ENCODE data around the gene SLC52A1. TPM values are rescaled to one million over a fixed set of nuclear protein-coding genes. Genes with fewer than 3 reads are reported as not detected.

Gene SLC52A1
- total RNA-seq, 1 donor = 0.43 TPM

DNA sequence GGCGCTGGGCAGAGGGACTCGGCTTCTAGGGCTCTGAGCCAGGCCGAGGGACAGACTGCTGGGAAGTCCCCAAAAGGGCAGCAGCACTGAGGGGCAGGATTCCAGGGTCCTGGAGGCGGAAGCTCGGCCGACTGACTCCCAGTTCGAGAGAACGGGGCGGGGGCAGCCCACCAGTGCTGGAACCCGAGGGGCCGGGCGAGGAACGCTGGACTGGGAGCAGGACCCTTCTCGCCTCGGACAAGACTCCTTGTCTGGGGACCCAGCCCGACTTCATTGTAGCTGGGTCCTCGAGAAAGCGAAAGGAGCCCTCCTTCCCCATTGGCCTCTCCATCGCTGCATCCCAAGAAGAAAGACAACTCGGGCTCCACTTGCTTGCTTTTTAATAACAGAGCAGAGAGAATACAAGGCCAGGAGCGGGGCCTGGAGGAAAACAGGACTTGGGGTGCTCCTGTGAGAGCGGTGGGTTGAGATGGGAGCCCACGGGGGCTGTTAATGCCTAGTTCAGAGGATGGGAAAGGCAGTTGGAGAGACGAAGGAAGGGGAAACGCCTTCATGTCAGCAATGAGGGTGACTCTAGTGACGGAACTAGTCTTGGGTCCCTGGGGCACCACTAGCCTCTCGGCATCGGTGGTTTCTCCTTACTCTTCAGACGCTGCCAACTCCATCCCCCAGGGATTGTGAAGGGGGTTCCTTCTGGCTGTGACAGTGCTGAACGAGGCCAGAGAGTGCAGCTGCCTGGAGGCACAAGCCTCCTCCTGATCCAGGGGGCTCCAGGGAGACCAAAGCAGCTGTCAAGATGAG is 47.3 kb downstream of the SLC52A1 start:
- peak; percentile 34 for DNase-seq (ENCODE audit: low read depth)
- H3K4me3 ChIP-seq (ENCODE audit: low read depth, low read length) = peak overlapping the region; percentile 84
- TF ChIP-seq, protein P1, sequence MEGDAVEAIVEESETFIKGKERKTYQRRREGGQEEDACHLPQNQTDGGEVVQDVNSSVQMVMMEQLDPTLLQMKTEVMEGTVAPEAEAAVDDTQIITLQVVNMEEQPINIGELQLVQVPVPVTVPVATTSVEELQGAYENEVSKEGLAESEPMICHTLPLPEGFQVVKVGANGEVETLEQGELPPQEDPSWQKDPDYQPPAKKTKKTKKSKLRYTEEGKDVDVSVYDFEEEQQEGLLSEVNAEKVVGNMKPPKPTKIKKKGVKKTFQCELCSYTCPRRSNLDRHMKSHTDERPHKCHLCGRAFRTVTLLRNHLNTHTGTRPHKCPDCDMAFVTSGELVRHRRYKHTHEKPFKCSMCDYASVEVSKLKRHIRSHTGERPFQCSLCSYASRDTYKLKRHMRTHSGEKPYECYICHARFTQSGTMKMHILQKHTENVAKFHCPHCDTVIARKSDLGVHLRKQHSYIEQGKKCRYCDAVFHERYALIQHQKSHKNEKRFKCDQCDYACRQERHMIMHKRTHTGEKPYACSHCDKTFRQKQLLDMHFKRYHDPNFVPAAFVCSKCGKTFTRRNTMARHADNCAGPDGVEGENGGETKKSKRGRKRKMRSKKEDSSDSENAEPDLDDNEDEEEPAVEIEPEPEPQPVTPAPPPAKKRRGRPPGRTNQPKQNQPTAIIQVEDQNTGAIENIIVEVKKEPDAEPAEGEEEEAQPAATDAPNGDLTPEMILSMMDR (IDR thresholded peaks at IDR 0.05; ENCODE audit: insufficient read depth, low read depth, low read length) = no peak

DNA sequence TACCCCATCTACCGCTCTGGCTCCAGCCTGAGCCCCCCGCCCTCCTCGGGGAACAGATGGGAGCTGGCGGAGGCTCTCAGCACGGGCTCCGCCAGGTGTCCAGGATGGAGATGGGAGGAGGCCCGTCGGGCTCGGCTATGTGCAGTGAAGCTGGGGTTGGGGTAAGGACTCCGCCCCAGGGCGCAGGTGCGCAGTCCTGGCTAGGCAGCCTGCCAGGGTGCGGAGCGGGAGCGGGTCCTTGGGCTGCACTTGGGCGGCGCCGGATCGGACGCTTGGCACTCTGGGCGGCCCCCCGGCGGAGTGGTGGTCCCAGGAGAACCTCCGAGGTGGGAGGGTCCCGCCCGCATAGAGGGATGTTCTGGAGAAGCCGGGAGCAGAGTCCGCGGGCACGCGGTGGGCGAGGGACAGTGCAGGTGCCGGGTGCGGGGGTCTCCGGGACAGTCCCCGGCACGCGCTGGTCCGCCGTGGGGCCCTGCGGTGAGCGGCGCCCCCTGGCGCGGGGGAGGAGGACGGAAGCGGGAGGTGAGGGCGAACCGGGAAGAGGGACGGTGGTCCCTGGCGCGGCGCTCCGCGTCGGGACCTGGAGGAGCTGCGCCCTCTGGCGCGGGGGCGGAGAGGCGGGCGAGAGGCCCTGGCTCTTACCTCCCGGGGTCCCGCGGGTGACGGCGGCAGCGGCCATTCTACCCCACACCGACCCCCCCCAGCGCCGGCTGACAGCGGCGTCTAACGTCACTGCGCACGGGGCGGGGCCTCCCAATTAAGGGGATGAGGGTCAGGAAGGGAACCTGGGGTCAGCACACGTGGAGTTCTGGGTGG is 48.1 kb downstream of the SLC52A1 start, which contains the start of gene CAMTA2:
TSS of gene CAMTA2 (minus strand) at position 725 of the 816 bp plus-strand sequence. CDS start 1,453 bp downstream, outside the sequence.
- DNase-seq (ENCODE audit: low read depth) = peak; percentile 81
- TF ChIP-seq, protein P1 (IDR thresholded peaks at IDR 0.05; ENCODE audit: insufficient read depth, low read depth, low read length) = peak; percentile 69

GRCh38 chr17:4986403-4986802 is 48.8 kb downstream of the SLC52A1 start:
- peak overlapping the region; percentile 84 for H3K4me3 ChIP-seq (ENCODE audit: low read depth, low read length)
- TF ChIP-seq, protein P1 (IDR thresholded peaks at IDR 0.05; ENCODE audit: insufficient read depth, low read depth, low read length) = no peak
- DNase-seq (ENCODE audit: low read depth) = no peak

More for the DNA sequence above, 48.1 kb downstream of the SLC52A1 start, which contains the start of gene CAMTA2:
- H3K4me3 ChIP-seq (ENCODE audit: low read depth, low read length) = peak within 1 kb of the TSS; percentile 84

Other genes starting within 250 kb of the SLC52A1 start
- gene VMO1, start 249.1 kb downstream of the SLC52A1 start, total RNA-seq = 0.64 TPM in 1 of 2 replicates, not detected in the other
- not detected in 2 replicates for gene GLTPD2, start 246.5 kb downstream of the SLC52A1 start, total RNA-seq
- 149 and 157 TPM in 2 replicates for gene PSMB6, start 239.3 kb downstream of the SLC52A1 start, total RNA-seq
- 11.7 and 13.9 TPM in 2 replicates for gene PLD2, start 228.3 kb downstream of the SLC52A1 start, total RNA-seq
- gene MINK1, start 202.1 kb downstream of the SLC52A1 start, total RNA-seq = 21.6 and 38.0 TPM in 2 replicates
- 3.5 and 3.9 TPM in 2 replicates for gene C17orf107, start 135.9 kb downstream of the SLC52A1 start, total RNA-seq
- under 0.01 and 0.32 TPM in 2 replicates for gene CHRNE, start 132.3 kb downstream of the SLC52A1 start, total RNA-seq
- gene GP1BA, start 103.1 kb downstream of the SLC52A1 start, total RNA-seq = not detected in 2 replicates
- gene SLC25A11, start 95.4 kb downstream of the SLC52A1 start, total RNA-seq = 51.8 and 64.7 TPM in 2 replicates
- gene RNF167, start 95.2 kb downstream of the SLC52A1 start, total RNA-seq = 26.4 and 34.5 TPM in 2 replicates
- gene PFN1, start 86.9 kb downstream of the SLC52A1 start, total RNA-seq = 581 and 784 TPM in 2 replicates
- gene ENO3, start 84.3 kb downstream of the SLC52A1 start, total RNA-seq = 2.6 and 7.4 TPM in 2 replicates
- gene SPAG7, start 67.6 kb downstream of the SLC52A1 start, total RNA-seq = 34.5 and 39.0 TPM in 2 replicates
- gene CAMTA2, start 47.8 kb downstream of the SLC52A1 start, total RNA-seq = 15.1 TPM in 2 replicates
- gene INCA1, start 37.9 kb downstream of the SLC52A1 start, total RNA-seq = 0.97 and 1.3 TPM in 2 replicates
- gene KIF1C, start 37.5 kb downstream of the SLC52A1 start, total RNA-seq = 50.6 and 56.6 TPM in 2 replicates
- 1.6 and 2.2 TPM in 2 replicates for gene ZFP3, start 43.0 kb upstream of the SLC52A1 start, total RNA-seq
- 4.5 and 5.2 TPM in 2 replicates for gene ZNF232, start 76.5 kb upstream of the SLC52A1 start, total RNA-seq
- gene USP6, start 80.6 kb upstream of the SLC52A1 start, total RNA-seq = not detected in 2 replicates
- 10.3 and 11.7 TPM in 2 replicates for gene ZNF594, start 156.4 kb upstream of the SLC52A1 start, total RNA-seq
- gene SCIMP, start 199.4 kb upstream of the SLC52A1 start, total RNA-seq = not detected in 2 replicates
- 37.4 and 50.5 TPM in 2 replicates for gene RABEP1, start 246.9 kb upstream of the SLC52A1 start, total RNA-seq